ENCODE data around the gene SOBP. TPM values are rescaled to one million over a fixed set of nuclear protein-coding genes. Genes with fewer than 3 reads are reported as not detected.

The SOBP gene
- total and polyA plus RNA-seq, 2 donors (not counting 1 experiment from before 2014, with no cell fraction given) = 2.7 to 6.3 TPM

DNA sequence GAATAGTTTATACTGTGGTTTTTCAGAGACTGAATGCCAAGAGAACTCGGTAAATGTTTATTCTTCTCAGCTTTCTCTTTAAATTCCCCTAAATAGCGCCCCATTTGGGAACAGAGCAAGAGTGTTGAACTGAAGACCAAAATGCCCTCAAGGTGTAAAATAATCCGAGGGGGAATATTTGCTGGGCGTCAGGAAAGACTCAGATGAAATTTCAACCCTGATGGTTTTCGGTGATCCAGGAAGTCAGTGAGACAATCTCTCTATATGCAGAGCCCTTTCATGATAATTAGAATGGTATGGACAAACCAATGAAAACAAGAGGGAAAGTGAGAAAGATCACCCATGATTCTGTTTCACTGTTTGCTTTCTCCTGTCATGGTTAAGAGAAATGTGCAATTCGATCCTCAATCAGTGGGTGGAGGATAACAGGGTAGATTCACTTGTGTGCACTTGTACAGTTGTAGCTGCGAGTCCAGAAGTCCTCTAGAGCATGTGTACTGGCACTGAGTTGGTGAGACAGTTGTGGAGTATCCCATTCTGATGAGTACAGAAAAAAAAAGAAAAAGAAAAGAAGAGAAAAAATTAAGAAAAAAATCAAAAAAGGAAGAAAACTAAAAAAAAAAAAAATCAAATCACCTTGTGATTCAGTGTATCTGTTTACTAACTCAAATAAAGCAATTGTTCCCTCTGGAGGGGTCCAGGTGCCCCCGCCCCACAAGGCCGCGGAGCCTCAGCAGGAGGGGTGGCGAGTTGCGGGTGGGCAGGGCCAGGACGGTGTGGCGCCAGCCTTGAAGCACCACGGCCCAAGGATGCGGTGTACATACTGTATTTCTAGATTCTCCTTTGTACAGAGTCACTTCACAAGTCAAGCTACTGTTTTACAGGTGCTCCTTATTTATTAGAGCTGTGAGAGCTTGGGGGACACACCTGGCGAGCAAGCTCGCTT is 169.3 kb downstream of the SOBP start:
- H3K27ac ChIP-seq (ENCODE audit: insufficient read depth, low read length) = peak overlapping the region; percentile 72
- no peaks in the 10 kb centered on the region for H3K27me3 ChIP-seq (ENCODE audit: control insufficient read depth, insufficient read depth, low read length)
- H3K79me2 ChIP-seq (ENCODE audit: control insufficient read depth, insufficient read depth, low read length) = no peaks in the 10 kb centered on the region
- H2AFZ ChIP-seq (ENCODE audit: low read length) = no peak overlapping the region
- no peaks in the 10 kb centered on the region for H4K20me1 ChIP-seq (ENCODE audit: control insufficient read depth, extremely low read depth, insufficient read depth, low read length)
- TF ChIP-seq, protein P1, sequence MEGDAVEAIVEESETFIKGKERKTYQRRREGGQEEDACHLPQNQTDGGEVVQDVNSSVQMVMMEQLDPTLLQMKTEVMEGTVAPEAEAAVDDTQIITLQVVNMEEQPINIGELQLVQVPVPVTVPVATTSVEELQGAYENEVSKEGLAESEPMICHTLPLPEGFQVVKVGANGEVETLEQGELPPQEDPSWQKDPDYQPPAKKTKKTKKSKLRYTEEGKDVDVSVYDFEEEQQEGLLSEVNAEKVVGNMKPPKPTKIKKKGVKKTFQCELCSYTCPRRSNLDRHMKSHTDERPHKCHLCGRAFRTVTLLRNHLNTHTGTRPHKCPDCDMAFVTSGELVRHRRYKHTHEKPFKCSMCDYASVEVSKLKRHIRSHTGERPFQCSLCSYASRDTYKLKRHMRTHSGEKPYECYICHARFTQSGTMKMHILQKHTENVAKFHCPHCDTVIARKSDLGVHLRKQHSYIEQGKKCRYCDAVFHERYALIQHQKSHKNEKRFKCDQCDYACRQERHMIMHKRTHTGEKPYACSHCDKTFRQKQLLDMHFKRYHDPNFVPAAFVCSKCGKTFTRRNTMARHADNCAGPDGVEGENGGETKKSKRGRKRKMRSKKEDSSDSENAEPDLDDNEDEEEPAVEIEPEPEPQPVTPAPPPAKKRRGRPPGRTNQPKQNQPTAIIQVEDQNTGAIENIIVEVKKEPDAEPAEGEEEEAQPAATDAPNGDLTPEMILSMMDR (conservative IDR thresholded peaks at IDR 0.05 in 1 of 2, IDR thresholded peaks at IDR 0.05 in 1 of 2; ENCODE audit: low read depth in 1 of 2, low read length in 2 of 2) = peak in 1 of 2 donors; percentile 20
- TF ChIP-seq EZH2 (IDR thresholded peaks at IDR 0.05; ENCODE audit: low read length, missing control alignments) = no peak
- peaks cover 3% of the 10 kb centered on the region for H3K36me3 ChIP-seq (ENCODE audit: control insufficient read depth, insufficient read depth, low read length)
- peak overlapping the region in 3 of 4 experiments; percentile 4 to 20 (median 7) for H3K4me3 ChIP-seq (replicated peaks in 1 of 4; ENCODE audit: control extremely low read depth in 1 of 4, insufficient read depth in 1 of 4, low read depth in 3 of 4, low read length in 4 of 4)
- H3K9me3 ChIP-seq (ENCODE audit: control insufficient read depth, insufficient read depth, low read depth, low read length) = no peaks in the 10 kb centered on the region
- peak; percentile 40 to 76 for DNase-seq (ENCODE audit: low read depth in 2 of 2)
- H3K4me1 ChIP-seq (ENCODE audit: control insufficient read depth, extremely low read depth, insufficient read depth, low read length) = peaks cover 17% of the 10 kb centered on the region
- H3K4me2 ChIP-seq (ENCODE audit: extremely low read depth, insufficient read depth, low read length) = peak overlapping the region; percentile 84
- no peak overlapping the region for H3K9ac ChIP-seq (ENCODE audit: insufficient read depth, low read length)

DNA sequence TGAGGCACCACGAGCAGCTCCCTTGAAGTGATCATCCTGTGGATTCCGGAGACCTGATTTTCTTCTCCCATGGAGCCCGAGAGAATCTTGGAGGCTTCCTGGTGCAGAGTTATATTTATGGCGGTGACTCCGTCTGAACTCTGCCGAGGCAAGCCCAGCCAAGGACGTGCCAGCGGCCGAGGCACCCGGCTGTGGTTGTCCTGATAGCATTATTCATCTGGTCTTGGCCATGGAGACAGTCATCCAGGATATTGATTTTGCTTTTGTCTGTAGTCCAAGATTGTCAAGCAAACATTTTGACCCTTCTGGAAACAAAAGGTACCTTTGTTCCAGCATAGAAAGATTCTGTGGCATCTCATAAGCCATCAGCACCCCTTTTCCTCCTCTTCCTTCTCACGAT is 170.9 kb downstream of the SOBP start:
- H3K9me3 ChIP-seq (ENCODE audit: control insufficient read depth, insufficient read depth, low read depth, low read length) = no peaks in the 10 kb centered on the region
- no peaks in the 10 kb centered on the region for H3K27me3 ChIP-seq (ENCODE audit: control insufficient read depth, insufficient read depth, low read length)
- DNase-seq (ENCODE audit: low read depth in 2 of 2) = no peak
- H3K4me1 ChIP-seq (ENCODE audit: control insufficient read depth, extremely low read depth, insufficient read depth, low read length) = peaks cover 28% of the 10 kb centered on the region
- no peak overlapping the region for H3K4me2 ChIP-seq (ENCODE audit: extremely low read depth, insufficient read depth, low read length)
- no peak overlapping the region for H2AFZ ChIP-seq (ENCODE audit: low read length)
- TF ChIP-seq, protein P1 (conservative IDR thresholded peaks at IDR 0.05 in 1 of 2, IDR thresholded peaks at IDR 0.05 in 1 of 2; ENCODE audit: low read depth in 1 of 2, low read length in 2 of 2) = no peak
- no peak for TF ChIP-seq EZH2 (IDR thresholded peaks at IDR 0.05; ENCODE audit: low read length, missing control alignments)
- H3K9ac ChIP-seq (ENCODE audit: insufficient read depth, low read length) = no peak overlapping the region
- H4K20me1 ChIP-seq (ENCODE audit: control insufficient read depth, extremely low read depth, insufficient read depth, low read length) = no peaks in the 10 kb centered on the region
- H3K4me3 ChIP-seq (replicated peaks in 1 of 4; ENCODE audit: control extremely low read depth in 1 of 4, insufficient read depth in 1 of 4, low read depth in 3 of 4, low read length in 4 of 4) = no peak overlapping the region
- no peaks in the 10 kb centered on the region for H3K79me2 ChIP-seq (ENCODE audit: control insufficient read depth, insufficient read depth, low read length)
- H3K27ac ChIP-seq (ENCODE audit: insufficient read depth, low read length) = no peak overlapping the region
- peaks cover 3% of the 10 kb centered on the region for H3K36me3 ChIP-seq (ENCODE audit: control insufficient read depth, insufficient read depth, low read length)

DNA sequence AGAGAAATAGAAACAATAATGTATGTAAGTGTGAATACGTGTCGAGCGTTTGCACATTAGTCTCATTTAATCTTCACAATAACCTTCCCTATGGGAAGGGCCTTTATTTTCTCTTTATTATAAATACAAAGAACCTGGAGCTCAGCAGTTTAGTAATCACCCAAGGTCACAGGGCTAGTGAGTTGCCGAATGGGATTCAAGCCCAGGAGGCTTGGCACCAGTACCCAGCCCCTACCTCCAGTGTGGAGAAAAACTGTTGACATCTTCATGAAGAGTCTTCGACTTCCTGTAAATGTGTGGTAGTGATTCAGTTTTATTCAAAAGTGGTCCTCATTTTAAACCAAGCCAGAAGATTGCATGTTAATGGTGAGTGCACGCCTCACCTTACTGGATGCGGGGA is 171.4 kb downstream of the SOBP start:
- Histone ChIP-seq H3K9me3 (ENCODE audit: control insufficient read depth, insufficient read depth, low read depth, low read length) (no peaks in the 10 kb centered on the region), H3K27me3 (ENCODE audit: control insufficient read depth, insufficient read depth, low read length) (no peaks in the 10 kb centered on the region), H4K20me1 (ENCODE audit: control insufficient read depth, extremely low read depth, insufficient read depth, low read length) (no peaks in the 10 kb centered on the region), H3K9ac (ENCODE audit: insufficient read depth, low read length) (no peak overlapping the region), H3K79me2 (ENCODE audit: control insufficient read depth, insufficient read depth, low read length) (no peaks in the 10 kb centered on the region), H2AFZ (ENCODE audit: low read length) (no peak overlapping the region), H3K4me2 (ENCODE audit: extremely low read depth, insufficient read depth, low read length) (no peak overlapping the region), H3K4me1 (ENCODE audit: control insufficient read depth, extremely low read depth, insufficient read depth, low read length) (peaks cover 31% of the 10 kb centered on the region), H3K36me3 (ENCODE audit: control insufficient read depth, insufficient read depth, low read length) (peaks cover 3% of the 10 kb centered on the region), H3K4me3 (replicated peaks in 1 of 4; ENCODE audit: control extremely low read depth in 1 of 4, insufficient read depth in 1 of 4, low read depth in 3 of 4, low read length in 4 of 4) (no peak overlapping the region), H3K27ac (ENCODE audit: insufficient read depth, low read length) (no peak overlapping the region)
- no peak for DNase-seq (ENCODE audit: low read depth in 2 of 2)
- TF ChIP-seq EZH2 (IDR thresholded peaks at IDR 0.05; ENCODE audit: low read length, missing control alignments) = no peak
